ENCODE results near the gene DDIAS.
"Not testable (repeated sequence)": the region's sequence is repeated elsewhere in the genome, so short reads cannot be mapped to it uniquely, and the experiment has no call there.

DDIAS gene

DNA sequence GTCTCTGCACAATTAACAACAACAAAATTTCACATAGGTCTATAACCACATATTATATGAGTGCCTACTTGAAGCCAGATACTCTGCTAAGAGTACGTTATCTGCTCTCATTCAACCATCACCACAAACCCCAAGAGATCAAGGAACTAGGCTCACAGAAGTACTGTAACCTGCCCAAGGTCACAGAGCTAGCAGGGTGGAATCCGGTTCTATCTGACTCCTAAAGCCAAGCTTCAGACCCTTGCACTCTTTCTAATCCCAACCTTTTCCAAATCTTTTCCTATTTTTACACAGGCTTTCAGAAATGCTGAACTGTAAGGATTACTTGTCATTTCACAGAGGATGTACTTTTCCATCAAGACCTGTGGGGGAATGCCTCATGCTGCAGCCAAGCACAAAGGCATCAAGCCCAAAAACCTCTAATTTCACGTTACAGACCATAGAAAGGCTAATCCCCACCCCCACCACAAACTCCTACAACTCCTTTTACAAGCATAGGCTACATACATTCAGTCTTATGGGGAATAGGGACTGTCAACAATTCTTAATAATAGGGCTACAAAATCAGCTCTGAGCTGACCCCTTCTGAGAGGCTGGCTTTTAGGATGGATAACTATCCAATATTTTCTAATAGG is 2.2 kb upstream of the DDIAS start:
- no peaks in the 10 kb centered on the region for H3K27me3 Mint-ChIP-seq
- H3K9me3 Mint-ChIP-seq, result no peaks in the 10 kb centered on the region
- intact Hi-C loops (cut with micrococcal nuclease), result loop anchor here (1.0 kb wide), 1 partner anchor 10 kb away; no protein-coding TSS in a partner anchor
- H3K4me3 Mint-ChIP-seq, result peak overlapping the region; percentile 100
- H3K36me3 Mint-ChIP-seq (ENCODE audit: low read depth), result peaks cover 34% of the 10 kb centered on the region
- H3K27ac Mint-ChIP-seq, result peak overlapping the region; percentile 100
- peaks cover 67% of the 10 kb centered on the region for H3K4me1 Mint-ChIP-seq (ENCODE audit: low read depth)

- no peaks in the 10 kb centered on the region for H3K27me3 Mint-ChIP-seq
- peaks cover 34% of the 10 kb centered on the region for H3K36me3 Mint-ChIP-seq (ENCODE audit: low read depth)
- intact Hi-C loops (cut with micrococcal nuclease), result loop anchor here (1.0 to 2.0 kb wide), 4 partner anchors 11 to 295 kb away; partner anchors contain the start of gene RAB30
- no peaks in the 10 kb centered on the region for H3K9me3 Mint-ChIP-seq
- peak overlapping the region; percentile 100 for H3K4me3 Mint-ChIP-seq
- H3K4me1 Mint-ChIP-seq (ENCODE audit: low read depth), result peaks cover 67% of the 10 kb centered on the region
- peak overlapping the region; percentile 100 for H3K27ac Mint-ChIP-seq
Observed at GRCh38 chr11:82899957-82900276, 1.6 kb upstream of the DDIAS start.

- intact Hi-C loops (cut with micrococcal nuclease), result loop anchor here (1.0 to 2.0 kb wide), 6 partner anchors 33 to 385 kb away; partner anchors contain the start of gene RAB30
- H3K27ac Mint-ChIP-seq, result peak within 1 kb of the TSS; percentile 100
- peaks cover 34% of the 10 kb centered on the region for H3K36me3 Mint-ChIP-seq (ENCODE audit: low read depth)
- H3K9me3 Mint-ChIP-seq, result no peaks in the 10 kb centered on the region
- peak within 1 kb of the TSS; percentile 100 for H3K4me3 Mint-ChIP-seq
- H3K27me3 Mint-ChIP-seq, result no peaks in the 10 kb centered on the region
- peaks cover 63% of the 10 kb centered on the region for H3K4me1 Mint-ChIP-seq (ENCODE audit: low read depth)
Observed at GRCh38 chr11:82900277-82901164, 1.0 kb upstream of the DDIAS start, which contains the start of gene PRCP. TSS of gene PRCP (minus strand) at chr11:82900430. CDS start at chr11:82900402, 28 bp downstream.

- Mint-ChIP-seq H3K36me3 (ENCODE audit: low read depth) (peaks cover 23% of the 10 kb centered on the region), H3K4me3 (peak overlapping the region; percentile 100), H3K27ac (no peak overlapping the region), H3K4me1 (ENCODE audit: low read depth) (peaks cover 52% of the 10 kb centered on the region), H3K9me3 (no peaks in the 10 kb centered on the region), H3K27me3 (no peaks in the 10 kb centered on the region)
- intact Hi-C loops (cut with micrococcal nuclease), result loop anchor here (1.0 to 2.0 kb wide), 6 partner anchors 35 to 383 kb away; partner anchors contain the start of gene RAB30
Observed at GRCh38 chr11:82901922-82902485, 468 bp downstream of the DDIAS start.

- Mint-ChIP-seq H3K27ac (no peak overlapping the region), H3K36me3 (ENCODE audit: low read depth) (peaks cover 22% of the 10 kb centered on the region), H3K4me1 (ENCODE audit: low read depth) (peaks cover 54% of the 10 kb centered on the region), H3K4me3 (no peak overlapping the region), H3K9me3 (no peaks in the 10 kb centered on the region), H3K27me3 (no peaks in the 10 kb centered on the region)
- intact Hi-C loops (cut with micrococcal nuclease), result no loop called here
Observed at GRCh38 chr11:82902880-82903279, 1.3 kb downstream of the DDIAS start.

- intact Hi-C loops (cut with micrococcal nuclease), result no loop called here
- H3K4me3 Mint-ChIP-seq, result no peak overlapping the region
- H3K36me3 Mint-ChIP-seq (ENCODE audit: low read depth), result peaks cover 22% of the 10 kb centered on the region
- H3K4me1 Mint-ChIP-seq (ENCODE audit: low read depth), result peaks cover 48% of the 10 kb centered on the region
- H3K27ac Mint-ChIP-seq, result no peak overlapping the region
- H3K27me3 Mint-ChIP-seq, result no peaks in the 10 kb centered on the region
- H3K9me3 Mint-ChIP-seq, result no peaks in the 10 kb centered on the region
Observed at GRCh38 chr11:82903843-82904586, 2.5 kb downstream of the DDIAS start.

DNA sequence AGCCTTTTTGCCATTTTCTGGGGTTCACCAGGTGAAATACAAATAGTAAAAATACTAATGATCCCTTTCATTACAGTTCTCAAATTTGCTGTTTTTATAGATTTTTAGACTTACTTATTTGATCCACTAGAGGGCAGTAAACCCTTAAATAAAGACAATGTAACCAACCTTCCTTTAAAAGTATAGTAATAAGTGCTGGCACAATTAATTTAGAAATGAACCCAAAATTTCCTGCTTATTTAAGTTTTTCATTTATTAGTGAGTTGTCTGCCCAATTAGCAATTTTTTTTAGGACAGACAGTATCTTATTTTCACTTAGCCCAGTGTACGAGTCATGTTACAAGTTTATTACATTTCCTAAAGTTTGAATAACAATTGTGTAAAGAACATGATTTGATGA is 4.7 kb downstream of the DDIAS start:
- peaks cover 4% of the 10 kb centered on the region for H3K36me3 Mint-ChIP-seq (ENCODE audit: low read depth)
- H3K27me3 Mint-ChIP-seq, result no peaks in the 10 kb centered on the region
- H3K4me1 Mint-ChIP-seq (ENCODE audit: low read depth), result peaks cover 30% of the 10 kb centered on the region
- no peak overlapping the region for H3K27ac Mint-ChIP-seq
- H3K9me3 Mint-ChIP-seq, result no peaks in the 10 kb centered on the region
- no peak overlapping the region for H3K4me3 Mint-ChIP-seq
- intact Hi-C loops (cut with micrococcal nuclease), result loop anchor here (1.0 to 5.0 kb wide), 4 partner anchors 21 to 911 kb away; no protein-coding TSS in a partner anchor

DNA sequence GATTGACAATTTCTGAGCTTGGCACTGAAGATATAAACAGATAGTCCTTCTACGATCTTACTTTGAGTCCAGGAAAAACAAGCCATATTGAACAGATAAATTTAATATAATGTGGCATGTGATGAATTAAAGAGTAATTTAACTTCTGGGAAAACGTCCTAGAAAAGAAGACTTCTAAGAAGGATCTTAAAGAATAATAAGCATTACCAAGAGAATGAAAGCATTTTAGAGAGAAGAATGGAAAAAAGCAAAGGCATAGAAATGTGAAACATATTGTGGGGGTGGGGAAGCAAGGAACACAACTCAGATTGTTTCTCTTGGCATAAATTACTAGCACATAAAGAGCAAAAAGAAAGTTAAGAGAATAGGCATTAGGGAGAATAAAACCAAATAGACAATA is 5.4 kb downstream of the DDIAS start:
- H3K27ac Mint-ChIP-seq, result peak overlapping the region; percentile 44
- peaks cover 7% of the 10 kb centered on the region for H3K36me3 Mint-ChIP-seq (ENCODE audit: low read depth)
- H3K4me3 Mint-ChIP-seq, result no peak overlapping the region
- no peaks in the 10 kb centered on the region for H3K27me3 Mint-ChIP-seq
- no peaks in the 10 kb centered on the region for H3K9me3 Mint-ChIP-seq
- intact Hi-C loops (cut with micrococcal nuclease), result loop anchor here (1.0 to 5.0 kb wide), 4 partner anchors 20 to 910 kb away; no protein-coding TSS in a partner anchor
- peaks cover 24% of the 10 kb centered on the region for H3K4me1 Mint-ChIP-seq (ENCODE audit: low read depth)

- Mint-ChIP-seq H3K27me3 (no peaks in the 10 kb centered on the region), H3K4me1 (ENCODE audit: low read depth) (peaks cover 19% of the 10 kb centered on the region), H3K36me3 (ENCODE audit: low read depth) (peaks cover 9% of the 10 kb centered on the region), H3K4me3 (peak overlapping the region; percentile 6), H3K9me3 (no peaks in the 10 kb centered on the region), H3K27ac (peak overlapping the region; percentile 44)
- intact Hi-C loops (cut with micrococcal nuclease), result loop anchor here (2.0 to 5.0 kb wide), 3 partner anchors 19 to 910 kb away; no protein-coding TSS in a partner anchor
Observed at GRCh38 chr11:82907371-82907770, 5.8 kb downstream of the DDIAS start.

GRCh38 chr11:82908311-82908710 is 6.8 kb downstream of the DDIAS start:
- intact Hi-C loops (cut with micrococcal nuclease), result loop anchor here (5.0 kb wide), 2 partner anchors 264 to 909 kb away; no protein-coding TSS in a partner anchor
- no peak overlapping the region for H3K4me3 Mint-ChIP-seq
- H3K9me3 Mint-ChIP-seq, result no peaks in the 10 kb centered on the region
- H3K4me1 Mint-ChIP-seq (ENCODE audit: low read depth), result peaks cover 17% of the 10 kb centered on the region
- peak overlapping the region; percentile 41 for H3K27ac Mint-ChIP-seq
- H3K36me3 Mint-ChIP-seq (ENCODE audit: low read depth), result peaks cover 9% of the 10 kb centered on the region
- no peaks in the 10 kb centered on the region for H3K27me3 Mint-ChIP-seq

DNA sequence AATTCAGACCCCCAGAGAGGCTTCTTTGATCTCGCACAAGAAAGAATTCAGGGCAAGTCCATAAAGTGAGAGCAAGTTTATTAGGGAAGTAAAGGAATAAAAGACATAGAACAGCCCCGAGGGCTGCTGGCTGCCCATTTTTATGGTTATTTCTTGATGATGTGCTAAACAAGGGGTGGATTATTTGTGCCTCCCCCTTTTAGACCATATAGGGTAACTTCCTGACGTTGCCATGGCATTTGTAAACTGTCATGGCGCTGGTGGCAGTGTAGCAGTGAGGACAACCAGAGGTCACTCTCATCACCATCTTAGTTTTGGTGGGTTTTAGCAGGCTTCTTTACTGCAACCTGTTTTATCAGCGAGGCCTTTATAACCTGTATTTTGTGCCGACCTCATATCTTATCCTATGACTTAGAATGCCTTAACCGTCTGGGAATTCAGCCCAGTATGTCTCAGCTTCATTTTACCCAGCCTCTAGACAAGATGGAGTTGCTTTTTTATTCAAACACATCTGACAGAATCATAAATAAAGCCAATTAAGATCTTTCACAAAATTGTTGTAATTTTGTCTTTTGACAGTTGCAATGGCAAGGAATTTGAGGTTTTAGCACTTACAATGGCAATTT is 7.6 kb downstream of the DDIAS start:
- Mint-ChIP-seq H3K27ac (peak overlapping the region; percentile 41), H3K4me1 (ENCODE audit: low read depth) (peaks cover 17% of the 10 kb centered on the region), H3K4me3 (no peak overlapping the region), H3K36me3 (ENCODE audit: low read depth) (peaks cover 9% of the 10 kb centered on the region), H3K9me3 (no peaks in the 10 kb centered on the region), H3K27me3 (no peaks in the 10 kb centered on the region)
- intact Hi-C loops (cut with micrococcal nuclease), result loop anchor here (5.0 kb wide), 2 partner anchors 263 to 908 kb away; no protein-coding TSS in a partner anchor

- not testable (repeated sequence) for H3K27me3 Mint-ChIP-seq; H3K4me1 Mint-ChIP-seq (ENCODE audit: low read depth); H3K4me3 Mint-ChIP-seq
- peaks cover 11% of the 10 kb centered on the region for H3K9me3 Mint-ChIP-seq
- intact Hi-C loops (cut with micrococcal nuclease), result loop anchor here (10.0 kb wide), 1 partner anchor 205 kb away; no protein-coding TSS in a partner anchor
- peak overlapping the region; percentile 71 for H3K27ac Mint-ChIP-seq
- peaks cover 26% of the 10 kb centered on the region for H3K36me3 Mint-ChIP-seq (ENCODE audit: low read depth)
Observed at GRCh38 chr11:82919786-82920185, 18.2 kb downstream of the DDIAS start.

DNA sequence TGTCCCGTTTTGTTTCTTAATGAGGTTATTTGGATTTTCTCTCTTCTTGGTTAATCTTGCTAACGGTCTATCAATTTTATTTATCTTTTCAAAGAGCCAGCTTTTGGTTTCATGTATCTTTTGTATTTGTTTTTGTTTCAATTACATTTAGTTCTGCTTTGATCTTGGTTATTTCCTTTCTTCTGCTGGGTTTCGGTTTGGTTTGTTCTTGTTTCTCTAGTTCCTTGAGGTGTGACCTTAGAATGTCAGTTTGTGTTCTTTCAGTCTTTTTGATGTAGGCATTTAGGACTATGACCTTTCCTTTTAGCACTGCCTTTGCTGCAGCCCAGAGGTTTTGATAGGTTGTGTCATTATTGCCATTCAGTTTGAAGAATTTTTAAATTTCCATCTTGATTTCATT is 18.7 kb downstream of the DDIAS start:
- peaks cover 26% of the 10 kb centered on the region for H3K36me3 Mint-ChIP-seq (ENCODE audit: low read depth)
- intact Hi-C loops (cut with micrococcal nuclease), result loop anchor here (10.0 kb wide), 1 partner anchor 205 kb away; no protein-coding TSS in a partner anchor
- H3K4me3 Mint-ChIP-seq, result not testable (repeated sequence)

More for the DNA sequence above, 18.7 kb downstream of the DDIAS start:
- peak overlapping the region; percentile 71 for H3K27ac Mint-ChIP-seq
- peaks cover 11% of the 10 kb centered on the region for H3K9me3 Mint-ChIP-seq
- not testable (repeated sequence) for H3K4me1 Mint-ChIP-seq (ENCODE audit: low read depth); H3K27me3 Mint-ChIP-seq
